Thyroid gland (tissue), 4 donors: ENCODE measurements around the gene FAF2.

Source experiments
- POLR2A ChIP-seq, 2 donors: fragments of 450-650 bp; IDR thresholded peaks; one replicate each; pipeline ENCODE4 v1.6.1; 2017; ENCODE audit warnings: antibody characterized with exemption in 2 of 2, mild to moderate bottlenecking in 2 of 2, moderate library complexity in 1 of 2
- TF ChIP-seq, protein P1 (sequence below), 6 experiments: fragments of 200-600 bp in 3 of 6; fragments of 450-650 bp in 3 of 6; sonication (generic) in 3 of 6; IDR thresholded peaks; one replicate each; pipeline ENCODE4 v1.5.1; 2016 to 2019; ENCODE audit warnings: antibody characterized with exemption in 6 of 6, mild to moderate bottlenecking in 2 of 6, inconsistent platforms in 1 of 6, moderate library complexity in 1 of 6

DNA sequence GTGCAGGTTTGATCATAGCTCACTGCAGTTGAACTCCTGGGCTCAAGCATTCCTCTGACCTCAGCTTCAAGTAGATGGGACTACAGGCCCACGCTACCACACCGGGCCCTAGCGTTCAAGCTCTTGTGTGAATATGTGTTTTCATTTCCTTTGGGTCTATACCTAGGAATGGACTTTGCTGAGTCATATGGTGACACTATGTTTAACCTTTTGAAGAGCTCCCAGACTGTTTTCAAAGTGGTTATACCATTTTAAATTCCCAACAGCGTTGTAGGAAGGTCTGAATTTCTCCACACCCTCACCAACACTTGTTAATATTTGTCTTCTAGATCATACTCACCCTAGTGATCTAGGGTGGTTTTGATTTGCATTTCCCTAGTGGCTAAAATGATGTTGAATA, 33.5 kb downstream of the FAF2 start:
- TF ChIP-seq, protein P1, sequence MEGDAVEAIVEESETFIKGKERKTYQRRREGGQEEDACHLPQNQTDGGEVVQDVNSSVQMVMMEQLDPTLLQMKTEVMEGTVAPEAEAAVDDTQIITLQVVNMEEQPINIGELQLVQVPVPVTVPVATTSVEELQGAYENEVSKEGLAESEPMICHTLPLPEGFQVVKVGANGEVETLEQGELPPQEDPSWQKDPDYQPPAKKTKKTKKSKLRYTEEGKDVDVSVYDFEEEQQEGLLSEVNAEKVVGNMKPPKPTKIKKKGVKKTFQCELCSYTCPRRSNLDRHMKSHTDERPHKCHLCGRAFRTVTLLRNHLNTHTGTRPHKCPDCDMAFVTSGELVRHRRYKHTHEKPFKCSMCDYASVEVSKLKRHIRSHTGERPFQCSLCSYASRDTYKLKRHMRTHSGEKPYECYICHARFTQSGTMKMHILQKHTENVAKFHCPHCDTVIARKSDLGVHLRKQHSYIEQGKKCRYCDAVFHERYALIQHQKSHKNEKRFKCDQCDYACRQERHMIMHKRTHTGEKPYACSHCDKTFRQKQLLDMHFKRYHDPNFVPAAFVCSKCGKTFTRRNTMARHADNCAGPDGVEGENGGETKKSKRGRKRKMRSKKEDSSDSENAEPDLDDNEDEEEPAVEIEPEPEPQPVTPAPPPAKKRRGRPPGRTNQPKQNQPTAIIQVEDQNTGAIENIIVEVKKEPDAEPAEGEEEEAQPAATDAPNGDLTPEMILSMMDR (IDR thresholded peaks at IDR 0.05), result no peak
- TF ChIP-seq POLR2A (IDR thresholded peaks at IDR 0.05), result no peak
